SK-N-SH (cell line): ENCODE data around the gene TMEM131L. TPM values are rescaled to one million over a fixed set of nuclear protein-coding genes. Genes with fewer than 3 reads are reported as not detected.

ENCODE experiments used
- CTCF ChIA-PET: fragments of 300-600, 350-600 bp; formaldehyde crosslinking; extraction: SDS; loops from one replicate; lab custom pipeline; 2021; lab: Yijun Ruan, JAX
- POLR2A ChIA-PET: fragments of 350-600 bp; sonication (Branson Sonifier 250); formaldehyde crosslinking; extraction: SDS; loops from one replicate; lab custom pipeline; 2020; ENCODE audit warnings: antibody characterized with exemption, inconsistent platforms; lab: Yijun Ruan, JAX
- DNase-seq: peaks from one replicate; pipeline ENCODE4 v3.0.0; 2012
- H2AFZ ChIP-seq: fragments of 200-600 bp; sonication (generic); 2 replicates; pipeline ENCODE4 v1.8.1; 2016; ENCODE audit warnings: antibody characterized with exemption, mild to moderate bottlenecking, low read depth
- H3F3A ChIP-seq: fragments of 200-600 bp; sonication (generic); replicated peaks from 2 replicates; pipeline ENCODE3; 2016; ENCODE audit warnings: antibody characterized with exemption, mild to moderate bottlenecking; ENCODE audit not compliant: insufficient read depth
- H3K27ac ChIP-seq, 2 experiments: fragments of 200-500 bp in 1 of 2; fragments of 200-600 bp in 1 of 2; sonication (Bioruptor generic) in 1 of 2; sonication (generic), shearing (Covaris generic) in 1 of 2; 2 replicates each; pipeline versions ENCODE4 v1.5.1 to v1.6.1; 2014 to 2016; ENCODE audit warnings: low read depth in 2 of 2, inconsistent platforms in 1 of 2, low read length in 1 of 2, mild to moderate bottlenecking in 1 of 2, mixed read lengths in 1 of 2
- H3K27me3 ChIP-seq: fragments of 200-600 bp; sonication (generic), shearing (Covaris generic); 2 replicates; pipeline ENCODE4 v1.6.1; 2016; ENCODE audit warnings: mixed run types; ENCODE audit not compliant: insufficient read depth
- H3K36me3 ChIP-seq, 2 experiments: fragments of 200-500 bp in 1 of 2; fragments of 200-600 bp in 1 of 2; sonication (Bioruptor generic) in 1 of 2; sonication (generic) in 1 of 2; replicated peaks in 1 of 2; 2 replicates each; pipeline versions ENCODE3 to v1.5.1; 2014 to 2016; ENCODE audit warnings: low read length in 1 of 2, mild to moderate bottlenecking in 1 of 2; ENCODE audit not compliant: insufficient read depth in 2 of 2, control insufficient read depth in 1 of 2
- H3K4me1 ChIP-seq, 2 experiments: fragments of 200-500 bp in 1 of 2; fragments of 200-600 bp in 1 of 2; sonication (Bioruptor generic) in 1 of 2; sonication (generic), shearing (Covaris generic) in 1 of 2; 2 replicates each; pipeline versions ENCODE4 v1.5.1 to v1.6.1; 2014 to 2016; ENCODE audit warnings: low read depth in 1 of 2, low read length in 1 of 2, mixed run types in 1 of 2; ENCODE audit not compliant: insufficient read depth in 2 of 2, control insufficient read depth in 1 of 2
- H3K4me2 ChIP-seq: fragments of 200-600 bp; sonication (generic), shearing (Covaris generic); 2 replicates; pipeline ENCODE4 v1.6.1; 2017; ENCODE audit warnings: mixed run types
- H3K4me3 ChIP-seq, 2 experiments: fragments of 200-500 bp in 1 of 2; fragments of 200-600 bp in 1 of 2; sonication (Bioruptor generic) in 1 of 2; sonication (generic), shearing (Covaris generic) in 1 of 2; 2 replicates each; pipeline versions ENCODE4 v1.5.1 to v1.8.1; 2014 to 2016; ENCODE audit warnings: low read depth in 2 of 2, inconsistent platforms in 1 of 2, low read length in 1 of 2, mild to moderate bottlenecking in 1 of 2, mixed read lengths in 1 of 2, moderate library complexity in 1 of 2
- H3K79me2 ChIP-seq: fragments of 200-600 bp; sonication (generic); 2 replicates; pipeline ENCODE4 v1.8.1; 2017; ENCODE audit warnings: mild to moderate bottlenecking; ENCODE audit not compliant: insufficient read depth
- H3K9ac ChIP-seq: fragments of 200-600 bp; sonication (generic); 2 replicates; pipeline ENCODE4 v1.6.1; 2017; ENCODE audit warnings: mixed run types
- H3K9me2 ChIP-seq: fragments of 200-600 bp; sonication (generic); 2 replicates; pipeline ENCODE4 v1.6.1; 2017; ENCODE audit warnings: mixed run types
- H3K9me3 ChIP-seq: fragments of 200-600 bp; sonication (generic); 2 replicates; pipeline ENCODE4 v1.6.1; 2017; ENCODE audit warnings: mixed run types, mild to moderate bottlenecking, moderate library complexity
- H4K20me1 ChIP-seq: fragments of 200-600 bp; sonication (generic); 2 replicates; pipeline ENCODE4 v1.6.1; 2017; ENCODE audit warnings: mild to moderate bottlenecking, mixed run types; ENCODE audit not compliant: insufficient read depth
- NFIC ChIP-seq: IDR thresholded peaks from 2 replicates; pipeline ENCODE4 v1.4.0; 2012; ENCODE audit warnings: borderline replicate concordance
- NRF1 ChIP-seq: IDR thresholded peaks from 2 replicates; pipeline ENCODE4 v1.6.1; 2012; ENCODE audit warnings: low read depth, mild to moderate bottlenecking, low read length
- RAD21 ChIP-seq: IDR thresholded peaks from 2 replicates; pipeline ENCODE4 v1.6.1; 2012; ENCODE audit warnings: mild to moderate bottlenecking, low read length
- TAF1 ChIP-seq: IDR thresholded peaks from 2 replicates; pipeline ENCODE4 v1.6.1; 2012; ENCODE audit warnings: low read depth, mild to moderate bottlenecking, low read length, moderate library complexity, borderline replicate concordance
- WGBS: methylation state at CpG from one replicate; pipeline ENCODE4 v1.1.6; 2017; ENCODE audit warnings: low lambda C conversion rate; 5-methylcytosine and 5-hydroxymethylcytosine counted together
- polyA plus RNA-seq, 3 experiments: library from polyadenylated mRNA; depleted of rRNA; stranded (reverse); fragments of >200 nt; gene quantifications; 2 replicates each; pipeline ENCODE4 v1.2.3, GENCODE V29; 2012
- TF ChIP-seq, protein P1 (sequence below): IDR thresholded peaks from 2 replicates; pipeline ENCODE4; 2012
- TF ChIP-seq, protein P2 (sequence below): fragments of 150-350 bp; IDR thresholded peaks from 2 replicates; pipeline ENCODE4 v1.6.1; 2016; ENCODE audit warnings: mild to moderate bottlenecking, low read depth, low read length
- TF ChIP-seq, protein P3 (sequence below): IDR thresholded peaks from 2 replicates; pipeline ENCODE4 v1.4.0; 2012; ENCODE audit warnings: low read depth, borderline replicate concordance
- TF ChIP-seq, protein P4 (sequence below): fragments of 150-350 bp; IDR thresholded peaks from 2 replicates; pipeline ENCODE4 v1.6.1; 2017; ENCODE audit warnings: antibody characterized with exemption, low read length, low read depth, borderline replicate concordance
- TF ChIP-seq, protein P5 (sequence below): IDR thresholded peaks from 2 replicates; pipeline ENCODE4 v1.6.1; 2012; ENCODE audit warnings: mild to moderate bottlenecking, low read depth, low read length, moderate library complexity

The TMEM131L gene
- polyA plus RNA-seq, 1 of the 3 experiments (the other 2 are of a cell fraction) = 6.2 TPM

DNA sequence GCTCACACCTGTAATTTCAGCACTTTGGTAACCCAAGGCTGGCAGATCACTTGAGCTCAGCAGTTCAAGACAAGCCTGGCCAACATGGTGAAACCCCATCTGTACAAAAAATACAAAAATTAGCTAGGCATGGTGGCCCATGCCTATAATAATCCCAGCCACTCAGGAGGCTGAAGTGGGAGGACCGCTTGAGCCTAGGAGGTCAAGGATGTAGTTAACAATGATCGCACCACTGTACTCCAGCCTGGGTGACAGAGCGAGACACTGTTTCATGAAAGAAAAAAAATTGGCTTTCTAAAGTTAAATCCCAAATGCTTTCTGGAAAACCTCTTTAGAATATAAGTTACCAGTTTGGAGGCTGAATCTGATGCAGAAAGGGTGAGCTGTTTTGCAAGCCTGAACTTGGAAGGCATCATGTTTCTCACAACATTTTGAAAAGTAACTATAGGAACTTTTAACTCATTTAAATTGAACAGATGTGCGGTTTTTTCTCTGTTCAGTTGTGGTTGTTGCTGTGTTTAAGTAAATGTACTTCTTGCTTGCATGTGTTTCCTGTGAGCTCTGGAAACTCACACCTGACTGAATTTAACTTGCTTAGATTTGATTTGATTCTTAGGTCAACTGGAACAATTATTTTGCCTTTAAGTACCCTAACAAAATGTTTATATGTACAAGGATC is 39.8 kb upstream of the TMEM131L start:
- H3K4me2 ChIP-seq = no peak overlapping the region
- H3K4me3 ChIP-seq = no peak overlapping the region
- TF ChIP-seq RAD21 (no peak), TAF1 (no peak), NFIC (no peak)
- TF ChIP-seq, protein P1, sequence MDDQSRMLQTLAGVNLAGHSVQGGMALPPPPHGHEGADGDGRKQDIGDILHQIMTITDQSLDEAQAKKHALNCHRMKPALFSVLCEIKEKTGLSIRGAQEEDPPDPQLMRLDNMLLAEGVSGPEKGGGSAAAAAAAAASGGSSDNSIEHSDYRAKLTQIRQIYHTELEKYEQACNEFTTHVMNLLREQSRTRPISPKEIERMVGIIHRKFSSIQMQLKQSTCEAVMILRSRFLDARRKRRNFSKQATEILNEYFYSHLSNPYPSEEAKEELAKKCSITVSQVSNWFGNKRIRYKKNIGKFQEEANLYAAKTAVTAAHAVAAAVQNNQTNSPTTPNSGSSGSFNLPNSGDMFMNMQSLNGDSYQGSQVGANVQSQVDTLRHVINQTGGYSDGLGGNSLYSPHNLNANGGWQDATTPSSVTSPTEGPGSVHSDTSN = no peak
- TF ChIP-seq, protein P2, sequence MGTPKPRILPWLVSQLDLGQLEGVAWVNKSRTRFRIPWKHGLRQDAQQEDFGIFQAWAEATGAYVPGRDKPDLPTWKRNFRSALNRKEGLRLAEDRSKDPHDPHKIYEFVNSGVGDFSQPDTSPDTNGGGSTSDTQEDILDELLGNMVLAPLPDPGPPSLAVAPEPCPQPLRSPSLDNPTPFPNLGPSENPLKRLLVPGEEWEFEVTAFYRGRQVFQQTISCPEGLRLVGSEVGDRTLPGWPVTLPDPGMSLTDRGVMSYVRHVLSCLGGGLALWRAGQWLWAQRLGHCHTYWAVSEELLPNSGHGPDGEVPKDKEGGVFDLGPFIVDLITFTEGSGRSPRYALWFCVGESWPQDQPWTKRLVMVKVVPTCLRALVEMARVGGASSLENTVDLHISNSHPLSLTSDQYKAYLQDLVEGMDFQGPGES = no peak
- WGBS = 94% methylated on average over 4 of the region's 4 CpGs
- POLR2A ChIA-PET = no interaction called here
- H3K79me2 ChIP-seq = no peaks in the 10 kb centered on the region
- H3K27me3 ChIP-seq = no peaks in the 10 kb centered on the region
- no peak overlapping the region for H3K9ac ChIP-seq
- no peaks in the 10 kb centered on the region for H3K9me3 ChIP-seq
- H3K27ac ChIP-seq = no peak overlapping the region
- CTCF ChIA-PET = interaction anchor here (0.7 kb wide), 1 partner anchor 147 kb away, joined by 3 read pairs; no protein-coding TSS in a partner anchor
- H3K9me2 ChIP-seq = no peaks in the 10 kb centered on the region
- no peaks in the 10 kb centered on the region for H3K36me3 ChIP-seq
- DNase-seq = no peak
- 0 out of 4 replicates have a peak, but pooled peaks cover 0 to 6% of the 10 kb centered on the region in 2 experiments for H3K4me1 ChIP-seq
- no peaks in the 10 kb centered on the region for H3F3A ChIP-seq
- no peak overlapping the region for H2AFZ ChIP-seq
- no peaks in the 10 kb centered on the region for H4K20me1 ChIP-seq

DNA sequence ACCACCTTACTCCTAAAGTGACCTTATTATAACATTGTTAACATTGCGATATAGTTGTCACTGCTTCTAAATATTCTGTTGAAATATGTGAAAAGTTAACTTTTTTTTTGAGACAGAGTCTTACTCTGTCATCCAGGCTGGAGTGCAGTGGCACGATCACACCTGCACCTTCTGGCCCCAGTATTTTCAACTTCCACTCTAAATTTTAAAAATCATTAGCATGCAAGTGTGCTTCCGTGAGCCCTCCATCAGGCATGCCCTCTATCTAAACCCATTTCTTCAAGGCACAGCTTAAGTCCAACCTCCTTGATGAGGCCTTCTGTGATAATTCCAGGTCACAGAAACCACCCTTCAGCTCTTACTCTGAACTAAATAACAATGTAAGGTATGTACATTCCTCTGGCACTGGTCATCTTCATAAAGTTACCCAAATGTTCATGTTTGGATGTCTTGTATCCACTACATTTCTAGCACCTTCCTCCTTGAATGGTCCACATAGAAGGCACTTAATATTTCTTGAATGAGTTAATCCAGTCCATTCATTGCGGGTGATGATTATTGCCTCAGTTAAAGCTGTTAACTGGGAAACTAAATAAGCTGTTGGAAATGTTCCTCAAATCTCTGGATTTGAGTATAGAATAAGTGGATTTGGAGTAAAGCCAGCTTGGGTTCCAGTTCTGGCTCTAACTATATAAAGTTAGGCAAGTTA is 38.6 kb upstream of the TMEM131L start:
- TF ChIP-seq, protein P3, sequence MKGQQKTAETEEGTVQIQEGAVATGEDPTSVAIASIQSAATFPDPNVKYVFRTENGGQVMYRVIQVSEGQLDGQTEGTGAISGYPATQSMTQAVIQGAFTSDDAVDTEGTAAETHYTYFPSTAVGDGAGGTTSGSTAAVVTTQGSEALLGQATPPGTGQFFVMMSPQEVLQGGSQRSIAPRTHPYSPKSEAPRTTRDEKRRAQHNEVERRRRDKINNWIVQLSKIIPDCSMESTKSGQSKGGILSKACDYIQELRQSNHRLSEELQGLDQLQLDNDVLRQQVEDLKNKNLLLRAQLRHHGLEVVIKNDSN = no peak
- TF ChIP-seq, protein P4, sequence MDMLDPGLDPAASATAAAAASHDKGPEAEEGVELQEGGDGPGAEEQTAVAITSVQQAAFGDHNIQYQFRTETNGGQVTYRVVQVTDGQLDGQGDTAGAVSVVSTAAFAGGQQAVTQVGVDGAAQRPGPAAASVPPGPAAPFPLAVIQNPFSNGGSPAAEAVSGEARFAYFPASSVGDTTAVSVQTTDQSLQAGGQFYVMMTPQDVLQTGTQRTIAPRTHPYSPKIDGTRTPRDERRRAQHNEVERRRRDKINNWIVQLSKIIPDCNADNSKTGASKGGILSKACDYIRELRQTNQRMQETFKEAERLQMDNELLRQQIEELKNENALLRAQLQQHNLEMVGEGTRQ = no peak
- TF ChIP-seq, protein P5, sequence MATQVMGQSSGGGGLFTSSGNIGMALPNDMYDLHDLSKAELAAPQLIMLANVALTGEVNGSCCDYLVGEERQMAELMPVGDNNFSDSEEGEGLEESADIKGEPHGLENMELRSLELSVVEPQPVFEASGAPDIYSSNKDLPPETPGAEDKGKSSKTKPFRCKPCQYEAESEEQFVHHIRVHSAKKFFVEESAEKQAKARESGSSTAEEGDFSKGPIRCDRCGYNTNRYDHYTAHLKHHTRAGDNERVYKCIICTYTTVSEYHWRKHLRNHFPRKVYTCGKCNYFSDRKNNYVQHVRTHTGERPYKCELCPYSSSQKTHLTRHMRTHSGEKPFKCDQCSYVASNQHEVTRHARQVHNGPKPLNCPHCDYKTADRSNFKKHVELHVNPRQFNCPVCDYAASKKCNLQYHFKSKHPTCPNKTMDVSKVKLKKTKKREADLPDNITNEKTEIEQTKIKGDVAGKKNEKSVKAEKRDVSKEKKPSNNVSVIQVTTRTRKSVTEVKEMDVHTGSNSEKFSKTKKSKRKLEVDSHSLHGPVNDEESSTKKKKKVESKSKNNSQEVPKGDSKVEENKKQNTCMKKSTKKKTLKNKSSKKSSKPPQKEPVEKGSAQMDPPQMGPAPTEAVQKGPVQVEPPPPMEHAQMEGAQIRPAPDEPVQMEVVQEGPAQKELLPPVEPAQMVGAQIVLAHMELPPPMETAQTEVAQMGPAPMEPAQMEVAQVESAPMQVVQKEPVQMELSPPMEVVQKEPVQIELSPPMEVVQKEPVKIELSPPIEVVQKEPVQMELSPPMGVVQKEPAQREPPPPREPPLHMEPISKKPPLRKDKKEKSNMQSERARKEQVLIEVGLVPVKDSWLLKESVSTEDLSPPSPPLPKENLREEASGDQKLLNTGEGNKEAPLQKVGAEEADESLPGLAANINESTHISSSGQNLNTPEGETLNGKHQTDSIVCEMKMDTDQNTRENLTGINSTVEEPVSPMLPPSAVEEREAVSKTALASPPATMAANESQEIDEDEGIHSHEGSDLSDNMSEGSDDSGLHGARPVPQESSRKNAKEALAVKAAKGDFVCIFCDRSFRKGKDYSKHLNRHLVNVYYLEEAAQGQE = no peak
- 0 out of 2 replicates have a peak, but pooled peaks have one; percentile 7 for TF ChIP-seq NFIC
- TF ChIP-seq NRF1 = no peak
- no peak for TF ChIP-seq RAD21
- Histone ChIP-seq H3K27ac (peak overlapping the region in 1 of 2 experiments; percentile 7; a peak in 1 of 4 replicates), H3K36me3 (no peaks in the 10 kb centered on the region), H3K4me1 (0 out of 4 replicates have a peak, but pooled peaks cover 0 to 6% of the 10 kb centered on the region in 2 experiments), H3K4me3 (no peak overlapping the region), H3K27me3 (no peaks in the 10 kb centered on the region), H3K4me2 (no peak overlapping the region), H3K9me3 (no peaks in the 10 kb centered on the region), H3K9ac (no peak overlapping the region), H2AFZ (no peak overlapping the region), H3K9me2 (no peaks in the 10 kb centered on the region), H3K79me2 (no peaks in the 10 kb centered on the region), H4K20me1 (no peaks in the 10 kb centered on the region), H3F3A (no peaks in the 10 kb centered on the region)
- ChIA-PET POLR2A (no interaction called here), CTCF (no interaction called here)
- no peak for DNase-seq
- WGBS = 90% methylated on average over 4 of the region's 4 CpGs
